ENCODE results near the gene ARMCX2. TPM values are rescaled to one million over a fixed set of nuclear protein-coding genes. Genes with fewer than 3 reads are reported as not detected.
A peak's percentile ranks its signal among the peaks of the same experiment; 100 is the strongest.

The ARMCX2 gene
- total RNA-seq (10 to 100 TPM; 21.9 to 52.6 (median 37.8) TPM), polyA plus RNA-seq (10 to 100 TPM; 12.4 to 19.1 TPM)
- long read RNA-seq, donor 1, transcript ARMCX2-203 (6 exons, 2,674 nt): major isoform, 12 of 48 reads
- long read RNA-seq, donor 1, partial matches to known transcripts: 11 of 48 reads
- long read RNA-seq, donor 1, other reads (novel, unspliced or antisense): 13 of 48 reads
- long read RNA-seq, donor 2, transcript ARMCX2-203 (6 exons, 2,674 nt): major isoform, 14 of 67 reads
- long read RNA-seq, donor 2, partial matches to known transcripts: 16 of 67 reads
- long read RNA-seq, donor 2, other reads (novel, unspliced or antisense): 27 of 67 reads
- long read RNA-seq, donor 3, transcript ARMCX2-207 (6 exons, 821 nt): minor isoform, 12 of 115 reads
- long read RNA-seq, donor 3, transcript ARMCX2-208 (6 exons, 758 nt): minor isoform, 8 of 115 reads
- long read RNA-seq, donor 3, transcript ARMCX2-211 (6 exons, 612 nt): minor isoform, 12 of 115 reads
- long read RNA-seq, donor 3, transcript ARMCX2-203 (6 exons, 2,674 nt): major isoform, 47 of 115 reads
- long read RNA-seq, donor 3, partial matches to known transcripts: 3 of 115 reads
- long read RNA-seq, donor 3, other reads (novel, unspliced or antisense): 26 of 115 reads

GRCh38 chrX:101659601-101660063 is at the start of gene ARMCX2:
Gene ARMCX2, minus strand, starts transcription at chrX:101659850. Its CDS starts 2,262 bp downstream, at chrX:101657588.
- peak within 1 kb of the TSS in 8 of 10 donors; percentile 52 to 78 (median 66) for H3K27ac ChIP-seq
- DNase-seq: peak; percentile 33 to 57
- 0 to 2% methylated on average over 19 to 22 of the region's 22 CpGs for WGBS, 2 donors

GRCh38 chrX:101709384-101709783 is 49.7 kb upstream of the ARMCX2 start:
- Histone ChIP-seq H3K36me3 (no peaks in the 10 kb centered on the region), H3K4me3 (no peak overlapping the region), H3K27ac (no peak overlapping the region), H3K4me1 (no peaks in the 10 kb centered on the region), H3K9me3 (no peaks in the 10 kb centered on the region), H3K27me3 (no peaks in the 10 kb centered on the region)
- intact Hi-C loops (cut with DNase I): no loop called here
- TF ChIP-seq CTCF (IDR thresholded peaks at IDR 0.05): no peak
- no peak for ATAC-seq
- 75 to 80% methylated on average over 3 of the region's 3 CpGs for WGBS, 2 donors
- DNase-seq: no peak

More at GRCh38 chrX:101659601-101660063, at the start of gene ARMCX2:
- ATAC-seq: peak; percentile 78 to 88 (median 86)
- Histone ChIP-seq H3K4me1 (peaks cover 0 to 11% (median 0%) of the 10 kb centered on the region in 9 donors), H3K27me3 (peaks cover 0 to 35% (median 0%) of the 10 kb centered on the region in 7 donors), H3K36me3 (peaks cover 0 to 20% (median 0%) of the 10 kb centered on the region in 9 donors), H3K9me3 (no peaks in the 10 kb centered on the region), H3K4me3 (peak within 1 kb of the TSS; percentile 18 to 70 (median 64))
- no peak for TF ChIP-seq CTCF (IDR thresholded peaks at IDR 0.05)
- intact Hi-C loops (cut with DNase I): loop anchor here in 1 of 10 donors (5.0 kb wide), 1 partner anchor 138 kb away; no protein-coding TSS in a partner anchor

GRCh38 chrX:101708163-101708562 is 48.5 kb upstream of the ARMCX2 start:
- WGBS, 2 donors: 59 to 76% methylated on average over 3 of the region's 3 CpGs
- H3K9me3 ChIP-seq: no peaks in the 10 kb centered on the region

More at GRCh38 chrX:101708163-101708562, 48.5 kb upstream of the ARMCX2 start:
- H3K27ac ChIP-seq: no peak overlapping the region
- no peak overlapping the region for H3K4me3 ChIP-seq
- H3K4me1 ChIP-seq: no peaks in the 10 kb centered on the region
- DNase-seq (no peak), ATAC-seq (no peak)
- H3K27me3 ChIP-seq: no peaks in the 10 kb centered on the region
- intact Hi-C loops (cut with DNase I): no loop called here
- TF ChIP-seq CTCF (IDR thresholded peaks at IDR 0.05): no peak
- no peaks in the 10 kb centered on the region for H3K36me3 ChIP-seq

Data from heart right ventricle (tissue), 16 donors.